LNCAP (cell line): ENCODE results near the gene ASB18.

Source experiments
- TF ChIP-seq, protein P1 (sequence below): fragments of 450-650 bp; IDR thresholded peaks from 2 replicates; pipeline ENCODE4 v1.5.1; 2017; ENCODE audit warnings: mild to moderate bottlenecking

Gene ASB18

DNA sequence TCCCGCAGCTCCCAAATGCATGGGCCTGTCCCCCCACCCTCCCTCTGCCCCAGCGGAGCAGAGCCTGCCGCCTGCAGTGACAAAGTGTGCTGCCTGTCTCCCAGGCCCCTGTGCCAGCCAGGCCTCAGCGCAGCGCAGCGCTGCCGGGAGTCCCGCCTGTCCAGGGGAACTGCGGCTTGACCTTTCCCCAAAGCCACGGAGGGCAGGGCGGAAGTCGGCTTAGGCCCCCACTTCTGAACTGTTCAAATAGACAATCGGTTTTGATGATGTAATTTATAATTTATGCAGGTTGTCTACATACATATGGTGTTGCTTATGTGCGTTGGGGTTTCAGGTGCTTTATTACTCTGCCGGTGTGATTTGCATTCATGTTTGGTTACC, 103.1 kb downstream of the ASB18 start:
- TF ChIP-seq, protein P1, sequence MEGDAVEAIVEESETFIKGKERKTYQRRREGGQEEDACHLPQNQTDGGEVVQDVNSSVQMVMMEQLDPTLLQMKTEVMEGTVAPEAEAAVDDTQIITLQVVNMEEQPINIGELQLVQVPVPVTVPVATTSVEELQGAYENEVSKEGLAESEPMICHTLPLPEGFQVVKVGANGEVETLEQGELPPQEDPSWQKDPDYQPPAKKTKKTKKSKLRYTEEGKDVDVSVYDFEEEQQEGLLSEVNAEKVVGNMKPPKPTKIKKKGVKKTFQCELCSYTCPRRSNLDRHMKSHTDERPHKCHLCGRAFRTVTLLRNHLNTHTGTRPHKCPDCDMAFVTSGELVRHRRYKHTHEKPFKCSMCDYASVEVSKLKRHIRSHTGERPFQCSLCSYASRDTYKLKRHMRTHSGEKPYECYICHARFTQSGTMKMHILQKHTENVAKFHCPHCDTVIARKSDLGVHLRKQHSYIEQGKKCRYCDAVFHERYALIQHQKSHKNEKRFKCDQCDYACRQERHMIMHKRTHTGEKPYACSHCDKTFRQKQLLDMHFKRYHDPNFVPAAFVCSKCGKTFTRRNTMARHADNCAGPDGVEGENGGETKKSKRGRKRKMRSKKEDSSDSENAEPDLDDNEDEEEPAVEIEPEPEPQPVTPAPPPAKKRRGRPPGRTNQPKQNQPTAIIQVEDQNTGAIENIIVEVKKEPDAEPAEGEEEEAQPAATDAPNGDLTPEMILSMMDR, result no peak

DNA sequence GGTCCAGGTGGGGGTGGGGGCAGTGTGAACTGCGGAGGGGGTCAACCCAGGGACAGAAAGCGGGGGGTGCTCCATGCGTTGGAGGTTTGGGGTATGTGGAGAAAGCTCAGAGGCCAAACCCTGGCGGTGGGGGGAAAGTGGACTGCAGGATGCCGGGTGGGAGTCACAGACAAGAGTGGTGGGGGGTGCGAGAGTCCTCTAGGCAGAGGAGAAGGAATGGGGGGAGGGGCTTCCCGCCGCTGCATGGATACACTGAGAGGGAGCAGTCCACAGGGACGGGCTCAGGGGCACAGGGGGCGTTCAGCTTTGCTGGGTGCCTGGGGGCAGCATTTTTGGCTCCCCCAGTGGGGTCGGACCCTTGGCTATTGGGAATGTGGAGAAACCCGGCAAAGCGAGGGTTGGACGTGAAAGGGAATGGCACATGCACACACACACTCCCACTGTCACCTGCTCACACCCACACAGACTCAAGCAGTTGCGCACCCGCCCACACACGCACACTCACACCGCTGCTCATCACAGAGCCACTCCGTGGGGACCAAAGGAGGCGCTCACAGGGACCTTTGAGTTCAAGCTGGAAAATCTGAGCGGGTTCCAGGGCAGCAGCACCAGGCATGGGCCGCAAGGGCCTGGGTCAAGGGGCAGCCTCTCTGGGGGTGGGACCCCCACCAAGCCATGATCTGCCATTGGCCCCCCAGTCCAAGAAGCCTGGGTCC, 103.7 kb downstream of the ASB18 start:
- TF ChIP-seq, protein P1, result no peak

DNA sequence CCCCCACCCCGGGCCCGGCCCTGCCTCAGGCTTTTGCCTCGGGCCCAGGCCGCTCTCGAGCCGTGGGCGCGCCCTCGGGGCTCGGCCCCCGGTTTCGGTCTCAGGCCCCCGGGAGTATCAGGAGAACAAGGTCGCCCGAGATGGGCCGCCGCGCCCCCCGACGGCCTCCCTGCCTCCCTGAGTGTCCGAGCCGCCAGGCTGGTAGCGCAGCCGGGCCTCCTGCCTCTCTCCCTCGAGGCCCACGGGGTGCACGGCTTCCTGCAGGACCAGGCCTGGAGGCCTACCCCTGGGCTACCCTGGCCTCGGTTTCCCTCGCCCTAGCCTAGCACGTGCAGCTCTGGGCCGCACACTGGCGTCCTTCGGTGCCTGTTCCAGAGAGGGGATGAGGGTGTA, 104.4 kb downstream of the ASB18 start:
- TF ChIP-seq, protein P1, result no peak

DNA sequence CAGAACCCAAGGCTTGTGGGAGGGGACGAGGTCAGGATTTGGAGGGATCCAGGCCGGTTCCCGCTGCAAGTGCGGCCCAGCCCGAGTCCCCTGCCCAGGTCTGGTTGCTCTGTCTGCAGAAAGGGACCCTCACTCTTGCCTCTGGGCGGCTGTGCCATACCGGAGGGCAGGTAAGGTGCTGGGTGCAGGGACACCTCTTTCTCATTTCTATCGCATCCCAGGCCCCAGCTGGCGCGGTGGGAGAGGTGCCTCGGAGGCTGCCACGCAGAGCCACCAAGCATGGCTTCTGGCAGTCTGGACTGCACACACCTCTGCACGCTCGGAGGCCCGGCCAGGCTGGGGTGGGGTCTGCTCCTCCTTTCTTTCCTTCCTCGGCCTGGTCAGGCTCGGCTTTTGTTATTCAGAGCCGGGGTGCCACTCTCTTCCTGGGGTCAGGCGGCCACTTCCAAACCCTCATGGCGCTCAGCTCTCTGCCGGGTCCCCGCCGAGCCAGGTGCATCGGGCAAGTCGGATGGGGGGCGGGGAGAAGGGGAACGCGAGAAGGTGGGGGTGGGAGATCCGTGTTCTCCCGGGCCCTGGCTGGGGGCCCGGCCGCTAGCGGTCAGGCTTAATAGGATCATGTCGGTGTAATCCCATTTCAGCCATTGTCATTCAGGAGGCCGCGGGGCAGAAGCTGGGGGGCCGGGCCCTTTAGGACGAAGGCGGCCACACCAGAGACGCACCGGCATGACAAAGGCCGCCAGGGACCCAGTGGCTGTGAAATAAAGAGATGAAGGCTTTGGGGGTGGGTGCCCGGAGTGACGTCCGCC, 105.0 kb downstream of the ASB18 start:
- TF ChIP-seq, protein P1, result no peak

DNA sequence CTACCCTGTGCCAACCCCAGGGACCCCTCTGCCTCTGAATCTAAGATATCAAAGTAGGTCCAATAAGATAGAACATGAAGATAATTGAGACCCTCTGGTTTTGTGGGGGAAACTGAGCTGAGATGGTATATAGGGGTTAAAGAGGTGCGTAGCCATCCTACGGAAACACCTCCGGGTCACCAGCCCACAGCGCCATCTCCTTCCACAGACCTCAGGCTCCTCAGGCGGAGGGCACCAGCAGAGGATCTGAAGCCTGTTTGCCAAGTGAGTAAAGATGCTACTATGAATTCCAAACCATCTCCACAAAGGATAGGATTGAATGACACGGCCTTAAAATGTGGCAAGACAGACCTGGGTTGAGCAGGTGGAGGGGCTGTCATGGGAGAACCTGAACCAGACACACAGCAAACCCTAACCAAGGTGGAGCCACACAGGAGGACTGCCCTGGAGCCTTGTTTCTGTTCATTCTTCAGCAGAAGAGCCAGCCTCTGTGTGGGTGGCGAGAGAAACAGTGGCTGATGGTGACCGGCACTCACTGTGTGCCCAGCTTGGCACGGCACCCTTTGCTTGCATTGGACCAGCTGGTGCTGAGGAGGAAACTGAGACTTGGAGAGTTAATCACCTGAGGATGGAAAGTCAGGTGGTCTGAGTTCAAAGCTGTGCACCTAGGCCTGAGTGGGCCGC, 106.2 kb downstream of the ASB18 start:
- TF ChIP-seq, protein P1, result no peak

DNA sequence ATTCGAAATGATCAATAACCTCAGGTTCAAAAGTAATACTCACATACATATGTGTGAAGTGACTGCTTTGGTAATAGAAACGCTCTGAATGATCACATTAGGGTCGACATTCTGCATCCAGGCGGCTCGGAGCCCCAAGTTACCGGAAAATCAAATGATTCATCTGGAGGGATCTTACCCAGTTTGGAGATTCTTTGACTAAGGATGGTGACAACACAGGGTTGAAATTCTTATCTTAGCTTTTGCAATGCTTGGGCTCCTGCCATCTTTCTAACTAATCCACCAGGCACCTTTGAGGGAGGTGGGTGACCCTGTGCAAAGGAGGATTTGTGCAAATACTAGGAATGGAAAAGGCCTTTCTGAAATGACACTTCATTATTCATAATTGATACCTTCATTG, 106.8 kb downstream of the ASB18 start:
- TF ChIP-seq, protein P1, result no peak

DNA sequence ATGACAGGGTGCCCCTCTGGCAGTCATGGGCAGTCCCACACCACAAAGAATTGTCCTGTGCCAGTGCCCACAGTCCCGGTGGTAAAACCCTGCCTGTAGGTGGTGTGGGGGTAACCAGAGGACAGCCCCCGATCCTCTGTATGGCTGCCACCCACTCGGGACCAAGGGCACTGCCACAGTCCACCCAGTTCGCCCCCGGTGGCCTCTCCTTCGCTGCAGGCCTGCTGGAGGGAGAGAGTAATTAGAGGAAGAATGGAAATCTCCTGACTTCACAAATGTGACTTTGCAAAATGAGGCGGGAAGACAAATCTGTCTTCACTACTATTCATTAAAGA, 107.4 kb downstream of the ASB18 start:
- TF ChIP-seq, protein P1, result no peak
